NCI-H2107 (cell line): ENCODE data around the gene TBCK.
"Not testable (repeated sequence)": the region's sequence is repeated elsewhere in the genome, so short reads cannot be mapped to it uniquely, and the experiment has no call there.

Experiments
- DNase-seq: peaks from one replicate; lab custom pipeline; 2025; lab: John Stamatoyannopoulos, UW

Gene TBCK

DNA sequence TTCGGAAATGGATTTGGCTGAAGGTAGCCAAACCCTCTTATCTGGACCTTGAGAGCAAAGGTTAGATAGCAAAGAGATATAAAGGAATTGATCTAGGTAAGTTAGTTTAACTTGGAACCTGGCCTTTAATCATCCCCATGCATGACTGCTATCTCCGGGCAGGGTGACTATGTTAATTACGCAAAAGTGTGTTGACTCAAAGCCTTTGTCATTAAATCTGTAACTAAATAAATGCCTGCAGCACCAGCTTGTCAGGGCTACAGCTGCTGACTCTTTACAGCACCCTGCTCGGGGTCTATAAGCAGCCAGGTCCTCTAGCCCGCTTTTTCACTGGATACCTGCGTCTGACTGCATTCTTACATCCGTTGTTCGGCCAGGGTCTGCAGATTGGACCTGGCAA is 201.7 kb downstream of the TBCK start:
- no peak for DNase-seq

DNA sequence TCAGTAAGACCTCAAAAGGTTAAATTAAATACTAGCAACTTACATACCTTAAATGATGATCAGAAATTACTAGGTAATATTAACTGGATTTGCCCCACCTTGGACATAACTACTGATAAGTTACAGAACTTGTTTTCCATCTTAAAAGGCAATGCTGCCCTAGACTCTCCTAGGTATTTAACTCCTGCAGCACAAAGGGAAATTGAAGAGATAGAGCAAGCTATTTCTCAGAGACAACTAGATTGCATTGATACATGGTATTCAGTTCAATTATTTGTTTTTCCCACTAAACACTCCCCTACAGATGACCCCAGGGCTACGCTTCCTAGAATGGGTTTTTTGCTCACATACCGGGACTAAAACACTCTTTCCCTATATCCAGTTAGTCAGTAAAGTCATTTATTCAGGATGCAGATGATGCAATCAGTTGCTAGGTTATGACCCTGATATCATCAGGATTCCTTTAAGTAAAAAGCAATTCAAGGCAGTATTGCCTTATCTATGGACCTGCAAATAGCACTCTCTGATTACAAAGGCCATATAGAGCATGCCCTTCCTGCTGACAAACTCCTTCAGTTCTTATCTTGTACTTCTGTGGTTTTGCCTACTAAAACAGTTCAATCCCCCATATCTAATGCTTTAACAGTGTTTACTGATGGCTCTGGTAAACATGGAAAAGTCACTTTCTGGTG is 204.1 kb downstream of the TBCK start:
- not testable (repeated sequence) for DNase-seq

- DNase-seq: no peak
These were observed 206.1 kb downstream of the TBCK start for GRCh38 chr4:106109929-106110328.

DNA sequence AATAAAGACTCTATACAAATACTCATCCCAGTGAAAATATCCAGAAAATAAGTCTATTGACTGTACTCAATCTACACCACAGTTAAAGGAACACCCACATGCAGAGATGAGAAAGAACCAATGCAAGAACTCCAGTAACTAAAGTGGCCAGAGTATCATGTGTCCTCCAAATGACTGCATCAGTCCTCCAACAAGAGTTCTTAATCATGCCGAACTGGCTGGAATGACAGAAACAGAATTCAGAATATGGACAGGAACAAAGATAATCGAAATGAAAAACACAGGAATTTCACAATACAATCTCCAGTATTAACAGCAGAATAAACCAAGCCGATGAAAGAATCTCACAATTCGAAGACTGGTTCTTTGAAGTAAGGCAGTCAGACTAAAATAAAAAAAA is 210.3 kb downstream of the TBCK start:
- no peak for DNase-seq

- no peak for DNase-seq
These were observed 211.7 kb downstream of the TBCK start for GRCh38 chr4:106104276-106104675.

DNA sequence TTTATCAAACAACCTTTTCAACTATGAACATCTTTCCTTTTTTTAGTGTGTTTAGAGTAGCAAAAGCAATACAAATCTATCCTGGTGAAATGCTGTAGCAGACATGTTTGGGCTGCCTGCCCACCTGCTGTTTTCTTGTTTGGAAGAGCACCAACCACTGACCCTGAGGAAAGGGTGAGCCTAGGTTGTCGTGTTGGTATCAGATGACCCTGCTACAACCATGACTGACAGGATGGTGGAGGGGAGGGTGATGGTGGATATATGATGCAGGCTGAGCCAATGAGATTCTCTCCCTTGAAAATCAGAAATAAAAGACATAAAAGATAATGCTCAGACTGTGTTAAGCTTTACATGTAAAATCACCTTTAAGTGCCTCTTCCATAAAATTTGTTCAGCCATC is 219.6 kb downstream of the TBCK start:
- no peak for DNase-seq

DNA sequence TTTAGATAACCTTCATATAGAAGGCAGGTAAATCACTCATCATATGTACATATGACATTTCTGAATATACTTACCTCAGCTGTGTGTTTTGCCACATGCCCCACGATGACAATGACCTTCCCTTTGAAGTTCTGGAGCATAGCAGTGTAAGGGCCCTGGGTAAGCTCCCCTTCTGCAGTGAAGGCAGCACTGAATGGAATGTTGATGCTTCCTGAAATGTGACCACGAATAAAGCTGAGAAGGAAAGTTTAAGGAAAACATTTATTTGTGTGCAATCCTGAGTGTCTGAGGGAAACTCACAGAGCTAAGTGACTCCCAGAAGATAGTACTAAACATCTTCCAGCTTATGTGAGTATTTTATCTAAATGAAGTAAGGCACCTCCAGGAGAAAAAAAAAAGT is 220.6 kb downstream of the TBCK start:
- DNase-seq: no peak

DNA sequence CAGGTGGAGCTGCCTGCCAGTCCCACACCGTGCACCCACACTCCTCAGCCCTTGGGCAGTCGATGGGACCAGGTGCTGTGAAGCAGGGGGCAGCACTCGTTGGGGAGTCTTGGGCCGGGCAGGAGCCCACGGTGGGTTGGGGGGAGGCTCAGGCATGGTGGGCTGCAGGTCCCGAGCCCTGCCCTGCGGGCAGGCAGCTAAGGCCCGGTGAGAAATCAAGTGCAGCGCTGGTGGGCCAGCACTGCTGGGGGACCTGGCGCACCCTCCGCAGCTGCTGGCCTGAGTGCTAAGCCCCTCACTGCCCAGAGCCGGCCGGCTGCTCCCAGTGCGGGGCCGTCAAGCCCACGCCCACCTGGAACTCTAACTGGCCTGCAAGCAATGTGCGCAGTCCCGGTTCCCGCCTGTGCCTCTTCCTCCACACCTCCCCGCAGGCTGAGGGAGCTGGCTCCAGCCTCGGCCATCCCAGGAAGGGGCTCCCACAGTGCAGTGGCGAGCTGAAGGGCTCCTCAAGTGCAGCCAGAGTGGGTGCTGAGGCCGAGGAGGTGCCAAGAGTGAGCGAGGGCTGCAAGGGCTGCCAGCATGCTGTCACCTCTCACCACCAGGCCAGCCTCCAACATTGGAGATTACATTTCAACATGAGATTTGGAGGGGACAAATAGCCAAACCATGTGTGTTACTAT is 223.5 kb downstream of the TBCK start:
- DNase-seq: no peak

DNA sequence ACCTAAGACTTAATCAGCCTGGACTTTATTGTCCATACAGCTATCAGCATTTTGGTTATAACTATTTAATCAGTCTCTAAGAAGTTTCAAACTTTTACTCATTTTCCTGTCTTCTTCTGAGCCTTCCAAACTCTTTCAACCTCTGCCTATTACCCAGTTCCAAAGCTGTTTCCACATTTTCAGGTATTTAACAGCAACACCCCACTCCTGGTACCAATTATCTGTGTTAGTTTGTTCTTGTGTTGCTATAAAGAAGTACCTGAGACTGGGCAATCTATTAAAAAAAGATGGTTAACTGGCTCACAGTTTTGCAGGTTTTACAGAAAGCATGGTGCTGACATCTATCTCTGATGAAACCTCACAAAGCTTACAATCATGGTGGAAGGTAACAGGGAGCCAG is 225.2 kb downstream of the TBCK start:
- DNase-seq: no peak

DNA sequence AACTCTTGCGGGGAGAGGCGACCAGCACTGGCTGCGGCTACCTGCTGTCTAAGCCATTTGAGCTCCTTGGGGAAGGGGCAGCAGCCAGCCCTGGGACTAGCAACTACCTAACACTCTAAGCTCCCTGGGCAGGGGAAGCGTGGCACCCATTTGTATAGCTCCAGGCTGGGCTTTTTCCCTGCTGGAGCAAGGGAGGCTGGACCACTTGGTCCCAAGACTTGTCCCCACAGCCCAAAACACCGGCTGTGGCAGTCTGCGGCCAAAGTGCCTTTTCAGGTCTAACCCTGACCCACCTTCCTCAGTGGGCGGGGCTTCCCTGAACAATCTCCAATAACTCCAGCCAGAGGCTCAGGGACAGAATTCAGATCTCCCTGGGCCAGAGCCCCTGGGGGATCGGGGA is 232.9 kb downstream of the TBCK start:
- no peak for DNase-seq

DNA sequence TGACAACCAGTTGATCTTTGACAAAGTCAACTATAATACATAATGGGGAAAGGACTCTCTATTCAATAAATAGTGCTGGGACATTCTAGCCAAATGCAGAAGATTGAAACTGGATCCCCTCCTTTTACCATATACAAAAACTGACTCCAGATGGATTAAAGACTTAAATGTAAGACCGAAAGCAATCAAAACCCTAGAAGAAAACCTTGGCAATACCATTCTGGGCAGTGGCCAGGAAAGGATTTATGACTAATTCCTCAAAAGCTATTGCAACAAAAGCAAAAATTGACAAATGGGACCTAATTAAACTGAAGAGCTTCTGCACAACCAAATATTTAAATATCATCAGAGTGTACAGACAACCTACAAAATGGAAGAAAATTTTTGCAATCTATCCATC is 235.6 kb downstream of the TBCK start:
- DNase-seq: no peak

- no peak for DNase-seq
These were observed 236.4 kb downstream of the TBCK start for GRCh38 chr4:106079616-106080015.

DNA sequence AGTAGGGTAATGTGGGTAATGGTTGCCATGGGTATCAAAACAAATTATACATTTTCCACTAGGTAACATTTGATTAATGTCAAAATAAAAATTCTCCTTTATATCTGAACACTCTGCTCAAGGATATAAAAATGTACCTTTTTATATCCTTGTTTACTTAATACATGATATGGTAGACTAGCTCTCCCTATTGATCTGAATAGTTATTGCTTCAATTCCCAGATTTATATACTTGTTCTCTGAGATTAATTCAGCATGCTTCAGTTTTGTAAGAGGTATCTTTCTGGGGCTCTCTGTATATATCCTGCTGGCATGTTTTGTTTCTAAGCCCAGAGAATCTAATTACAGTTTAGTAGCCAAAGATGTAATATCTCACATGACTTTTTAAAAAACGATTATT is 251.0 kb downstream of the TBCK start:
- no peak for DNase-seq

GRCh38 chr4:106063009-106063408 is 253.0 kb downstream of the TBCK start:
- DNase-seq: no peak

GRCh38 chr4:106062452-106062875 is 253.5 kb downstream of the TBCK start:
- DNase-seq: no peak

- DNase-seq: no peak
These were observed 257.1 kb downstream of the TBCK start for GRCh38 chr4:106058921-106059320.

GRCh38 chr4:106056914-106057313 is 259.1 kb downstream of the TBCK start:
- DNase-seq: no peak

GRCh38 chr4:106051514-106051913 is 264.5 kb downstream of the TBCK start:
- no peak for DNase-seq

GRCh38 chr4:106049490-106049889 is 266.5 kb downstream of the TBCK start:
- no peak for DNase-seq

DNA sequence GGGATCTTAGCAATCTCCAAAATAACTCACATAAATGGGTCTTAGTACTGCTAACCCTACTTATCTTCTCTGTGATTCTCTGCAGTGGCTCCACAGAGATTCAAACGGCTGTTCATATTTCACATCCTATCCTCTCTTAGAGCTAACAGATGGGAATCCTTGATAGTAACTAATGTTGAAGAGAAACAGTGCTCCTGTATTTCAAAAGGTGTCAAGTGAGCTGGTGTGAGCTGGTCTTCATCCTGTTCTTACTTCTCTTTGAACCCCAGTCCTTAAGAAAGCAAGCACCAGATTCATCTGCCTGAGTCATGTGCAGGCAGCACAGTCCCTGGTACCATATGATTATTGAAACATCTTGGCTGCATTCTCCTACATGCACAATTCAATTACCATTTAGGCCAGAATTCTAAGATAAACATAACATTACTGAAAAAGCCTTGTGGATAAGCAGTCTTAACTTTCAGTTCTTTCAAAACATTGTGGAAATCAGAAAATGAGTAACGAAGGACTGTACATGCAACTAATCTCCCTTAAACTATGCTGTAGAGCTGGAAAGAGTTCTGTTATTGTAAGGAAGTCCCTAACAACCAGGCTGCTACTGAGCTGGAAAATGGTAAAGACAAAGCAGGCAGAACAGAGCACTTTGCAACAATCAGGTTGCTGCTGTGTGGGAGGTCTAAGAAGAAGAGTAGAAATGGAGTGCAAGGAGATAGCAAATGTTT is 267.6 kb downstream of the TBCK start:
- no peak for DNase-seq

DNA sequence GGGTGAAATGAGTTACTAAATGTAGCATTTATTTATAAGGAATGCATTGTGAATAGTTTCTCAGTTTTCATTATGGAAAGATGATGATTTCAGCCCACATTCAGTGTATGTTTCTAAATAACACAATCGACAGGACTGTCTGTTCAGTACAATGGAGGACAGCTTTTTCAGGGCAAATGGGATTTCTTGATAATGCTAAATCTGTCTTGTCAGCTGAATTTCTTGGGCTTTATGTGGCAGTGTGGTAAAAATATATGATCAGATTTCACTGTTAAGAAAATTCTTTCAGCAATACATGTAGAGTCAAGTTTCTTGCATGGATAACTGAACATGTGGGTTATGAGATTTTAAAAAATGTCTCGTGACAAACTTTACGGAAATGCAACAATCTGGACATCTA is 269.9 kb downstream of the TBCK start:
- DNase-seq: no peak

DNA sequence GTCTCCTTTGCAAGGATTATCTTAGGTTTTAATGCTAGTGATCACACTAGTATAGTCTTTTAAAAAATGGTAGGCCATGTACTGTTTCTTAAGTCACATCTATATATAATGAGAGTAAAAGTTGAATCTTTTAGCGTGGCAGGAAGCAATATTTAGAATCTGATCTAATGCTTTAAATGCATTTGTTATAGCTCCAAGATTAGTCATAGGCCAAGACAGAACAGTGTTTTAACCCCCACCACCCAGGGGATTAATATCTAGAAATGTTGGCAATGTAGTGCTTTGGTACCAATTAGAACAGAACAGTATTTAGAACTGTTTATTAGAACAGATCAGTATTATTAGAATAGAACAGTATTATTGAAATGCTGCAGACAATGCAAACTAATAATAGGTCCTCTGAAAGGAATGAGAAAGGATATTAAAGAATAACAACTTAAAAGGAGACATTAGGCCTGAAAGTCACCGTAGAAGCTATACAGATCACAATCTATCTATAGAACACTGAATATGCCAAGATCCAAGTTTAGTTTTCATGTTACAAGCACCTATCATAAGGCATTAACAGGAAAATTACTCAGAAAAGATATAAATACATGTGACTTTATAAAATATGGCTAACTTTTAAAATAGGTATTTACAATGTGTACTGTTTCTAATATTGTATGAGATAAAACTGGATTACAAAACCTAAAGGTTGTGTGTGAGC is 274.6 kb downstream of the TBCK start:
- no peak for DNase-seq

DNA sequence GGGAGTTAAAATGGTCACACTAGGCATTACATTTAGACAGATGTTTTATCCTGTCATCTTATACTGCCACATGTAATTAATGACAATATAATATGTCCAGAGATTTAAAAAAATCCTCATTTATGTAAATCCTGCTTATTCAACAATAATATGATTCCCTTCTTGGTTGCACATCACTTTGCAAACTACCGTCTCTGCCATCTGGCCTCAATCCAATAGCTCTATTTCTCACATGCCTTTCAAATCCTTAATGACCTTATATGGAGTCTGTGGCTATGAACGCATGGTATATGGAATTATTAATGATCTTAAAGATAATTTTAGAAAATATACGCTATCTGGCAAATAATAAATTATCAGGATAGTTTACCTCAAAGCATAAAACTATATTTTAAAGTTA is 276.2 kb downstream of the TBCK start:
- DNase-seq: no peak
